K562 (cell line): ENCODE results near the gene ATP6V0E1. TPM values are rescaled to one million over a fixed set of nuclear protein-coding genes. Genes with fewer than 3 reads are reported as not detected.

Experiments
- NELFE ChIP-seq: IDR thresholded peaks from 2 replicates; pipeline ENCODE4 v1.6.1; 2011; ENCODE audit warnings: mild to moderate bottlenecking; ENCODE audit not compliant: insufficient read depth, insufficient read length
- PHF20 ChIP-seq: fragments of 450-650 bp; IDR thresholded peaks from 2 replicates; pipeline ENCODE4 v1.6.1; 2018; ENCODE audit not compliant: partially characterized antibody
- PTBP1 ChIP-seq: fragments of 200-400 bp; formaldehyde crosslinking; IDR thresholded peaks from 2 replicates; pipeline ENCODE4 v1.6.1; 2017; ENCODE audit warnings: low read depth, low read length
- ZBTB1 ChIP-seq: sonication (generic); formaldehyde crosslinking; IDR thresholded peaks from 2 replicates; pipeline ENCODE4 v1.8.1; 2023; ENCODE audit warnings: missing genetic modification reagents, low read depth, mild to moderate bottlenecking, borderline replicate concordance
- ZNF263 ChIP-seq: sonication (generic); formaldehyde crosslinking; IDR thresholded peaks from 2 replicates; pipeline ENCODE4 v1.8.0; 2022; ENCODE audit warnings: mild to moderate bottlenecking, missing genetic modification reagents, borderline replicate concordance
- ZNF384 ChIP-seq: IDR thresholded peaks from 2 replicates; pipeline ENCODE4 v1.6.1; 2012; ENCODE audit warnings: low read depth, low read length, improper control_type of control experiment
- ZNF518B ChIP-seq: fragments of 250-450 bp; sonication (Bioruptor Pico); IDR thresholded peaks from 2 replicates; pipeline ENCODE4 v1.5.0; 2021; ENCODE audit warnings: mild to moderate bottlenecking, moderate library complexity
- ZNF639 ChIP-seq, 2 experiments: fragments of 200-800 bp in 1 of 2; sonication (Bioruptor generic) in 1 of 2; sonication (generic) in 1 of 2; formaldehyde crosslinking in 1 of 2; IDR thresholded peaks in 1 of 2; conservative IDR thresholded peaks in 1 of 2; 2 replicates each; pipeline versions ENCODE4 v1.5.0 to v1.6.1; 2016 to 2020; ENCODE audit warnings: missing compliant biosample characterization in 1 of 2, missing genetic modification characterization in 1 of 2, missing genetic modification reagents in 1 of 2
- polyA plus RNA-seq, 8 experiments: library from polyadenylated mRNA; depleted of rRNA in 4 of 8; stranded (reverse) in 5 of 8; unstranded in 3 of 8; fragments of >200 nt; fragmentation: Nextera tagmentation in 2 of 8; fragmentation: Illumina TruSeq in 1 of 8; extraction: Ambion mirVana in 2 of 8; extraction: Trizol in 1 of 8; gene quantifications; 2 replicates each; pipeline versions ENCODE4 v1.2.1 to v1.2.3, GENCODE V29; 2011 to 2014; ENCODE audit warnings: inconsistent platforms in 1 of 8, missing spikeins in 1 of 8
- total RNA-seq, 7 experiments: library from RNA; depleted of rRNA in 6 of 7; stranded (reverse); fragments of >200 nt in 6 of 7; fragmentation: Illumina TruSeq in 2 of 7; extraction: Trizol in 2 of 7; gene quantifications; 2 replicates each; pipeline versions ENCODE4 v1.2.1 to v1.2.3, GENCODE V29; 2011 to 2021; ENCODE audit warnings: low replicate concordance in 1 of 7
- TF ChIP-seq, protein P1 (sequence below): fragments of 150-350 bp; IDR thresholded peaks from 2 replicates; pipeline ENCODE4 v1.6.1; 2014; ENCODE audit warnings: low read depth, mild to moderate bottlenecking, low read length, borderline replicate concordance
- TF ChIP-seq, protein P2 (sequence below): sonication (generic); formaldehyde crosslinking; IDR thresholded peaks from 2 replicates; pipeline ENCODE4 v1.8.0; 2022; ENCODE audit warnings: mild to moderate bottlenecking, missing genetic modification reagents
- TF ChIP-seq, protein P3 (sequence below): fragments of 250-450 bp; sonication (Bioruptor Pico); IDR thresholded peaks from 2 replicates; pipeline ENCODE4 v1.8.0; 2021; ENCODE audit warnings: mild to moderate bottlenecking, moderate library complexity

ATP6V0E1 gene
- total and polyA plus RNA-seq, 9 of the 15 experiments (the other 6 are each of a cell fraction or from before 2014, with no cell fraction given): 63.8 to 395 (median 112) TPM

GRCh38 chr5:173025651-173026050 lies 42.1 kb downstream of the ATP6V0E1 start (continued):
- TF ChIP-seq ZNF518B (CRISPR knock-in tag) (no peak), PTBP1 (no peak), ZNF639 (CRISPR knock-in tag; conservative IDR thresholded peaks at IDR 0.05 in 1 of 2, IDR thresholded peaks at IDR 0.05 in 1 of 2) (no peak), PHF20 (no peak), ZNF263 (CRISPR knock-in tag) (no peak), ZBTB1 (CRISPR knock-in tag) (no peak), ZNF384 (no peak), NELFE (no peak)
- TF ChIP-seq, protein P1, sequence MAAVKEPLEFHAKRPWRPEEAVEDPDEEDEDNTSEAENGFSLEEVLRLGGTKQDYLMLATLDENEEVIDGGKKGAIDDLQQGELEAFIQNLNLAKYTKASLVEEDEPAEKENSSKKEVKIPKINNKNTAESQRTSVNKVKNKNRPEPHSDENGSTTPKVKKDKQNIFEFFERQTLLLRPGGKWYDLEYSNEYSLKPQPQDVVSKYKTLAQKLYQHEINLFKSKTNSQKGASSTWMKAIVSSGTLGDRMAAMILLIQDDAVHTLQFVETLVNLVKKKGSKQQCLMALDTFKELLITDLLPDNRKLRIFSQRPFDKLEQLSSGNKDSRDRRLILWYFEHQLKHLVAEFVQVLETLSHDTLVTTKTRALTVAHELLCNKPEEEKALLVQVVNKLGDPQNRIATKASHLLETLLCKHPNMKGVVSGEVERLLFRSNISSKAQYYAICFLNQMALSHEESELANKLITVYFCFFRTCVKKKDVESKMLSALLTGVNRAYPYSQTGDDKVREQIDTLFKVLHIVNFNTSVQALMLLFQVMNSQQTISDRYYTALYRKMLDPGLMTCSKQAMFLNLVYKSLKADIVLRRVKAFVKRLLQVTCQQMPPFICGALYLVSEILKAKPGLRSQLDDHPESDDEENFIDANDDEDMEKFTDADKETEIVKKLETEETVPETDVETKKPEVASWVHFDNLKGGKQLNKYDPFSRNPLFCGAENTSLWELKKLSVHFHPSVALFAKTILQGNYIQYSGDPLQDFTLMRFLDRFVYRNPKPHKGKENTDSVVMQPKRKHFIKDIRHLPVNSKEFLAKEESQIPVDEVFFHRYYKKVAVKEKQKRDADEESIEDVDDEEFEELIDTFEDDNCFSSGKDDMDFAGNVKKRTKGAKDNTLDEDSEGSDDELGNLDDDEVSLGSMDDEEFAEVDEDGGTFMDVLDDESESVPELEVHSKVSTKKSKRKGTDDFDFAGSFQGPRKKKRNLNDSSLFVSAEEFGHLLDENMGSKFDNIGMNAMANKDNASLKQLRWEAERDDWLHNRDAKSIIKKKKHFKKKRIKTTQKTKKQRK: no peak
- TF ChIP-seq, protein P2, sequence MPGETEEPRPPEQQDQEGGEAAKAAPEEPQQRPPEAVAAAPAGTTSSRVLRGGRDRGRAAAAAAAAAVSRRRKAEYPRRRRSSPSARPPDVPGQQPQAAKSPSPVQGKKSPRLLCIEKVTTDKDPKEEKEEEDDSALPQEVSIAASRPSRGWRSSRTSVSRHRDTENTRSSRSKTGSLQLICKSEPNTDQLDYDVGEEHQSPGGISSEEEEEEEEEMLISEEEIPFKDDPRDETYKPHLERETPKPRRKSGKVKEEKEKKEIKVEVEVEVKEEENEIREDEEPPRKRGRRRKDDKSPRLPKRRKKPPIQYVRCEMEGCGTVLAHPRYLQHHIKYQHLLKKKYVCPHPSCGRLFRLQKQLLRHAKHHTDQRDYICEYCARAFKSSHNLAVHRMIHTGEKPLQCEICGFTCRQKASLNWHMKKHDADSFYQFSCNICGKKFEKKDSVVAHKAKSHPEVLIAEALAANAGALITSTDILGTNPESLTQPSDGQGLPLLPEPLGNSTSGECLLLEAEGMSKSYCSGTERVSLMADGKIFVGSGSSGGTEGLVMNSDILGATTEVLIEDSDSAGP: no peak
- TF ChIP-seq, protein P3, sequence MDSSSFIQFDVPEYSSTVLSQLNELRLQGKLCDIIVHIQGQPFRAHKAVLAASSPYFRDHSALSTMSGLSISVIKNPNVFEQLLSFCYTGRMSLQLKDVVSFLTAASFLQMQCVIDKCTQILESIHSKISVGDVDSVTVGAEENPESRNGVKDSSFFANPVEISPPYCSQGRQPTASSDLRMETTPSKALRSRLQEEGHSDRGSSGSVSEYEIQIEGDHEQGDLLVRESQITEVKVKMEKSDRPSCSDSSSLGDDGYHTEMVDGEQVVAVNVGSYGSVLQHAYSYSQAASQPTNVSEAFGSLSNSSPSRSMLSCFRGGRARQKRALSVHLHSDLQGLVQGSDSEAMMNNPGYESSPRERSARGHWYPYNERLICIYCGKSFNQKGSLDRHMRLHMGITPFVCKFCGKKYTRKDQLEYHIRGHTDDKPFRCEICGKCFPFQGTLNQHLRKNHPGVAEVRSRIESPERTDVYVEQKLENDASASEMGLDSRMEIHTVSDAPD (CRISPR knock-in tag): no peak
